IMR-90 (cell line): ENCODE data around the gene SHISAL1. TPM values are rescaled to one million over a fixed set of nuclear protein-coding genes. Genes with fewer than 3 reads are reported as not detected.

ENCODE experiments used
- ATAC-seq: fragments of 200-7000 bp; cut with Tn5 transposase; 2 replicates; pipeline ENCODE4 v1.9.1; 2020; ENCODE audit warnings: low read depth, mild to moderate bottlenecking, moderate library complexity
- BruUV-seq: library from RNA; stranded (reverse); fragments of 400-500 nt; replicated peaks from 2 replicates; lab custom pipeline; 2021; lab: Mats Ljungman, UMichigan
- CTCF ChIA-PET: fragments of 300-600 bp; formaldehyde crosslinking; extraction: SDS; loops from one replicate; lab custom pipeline; 2021; ENCODE audit warnings: antibody characterized with exemption; lab: Yijun Ruan, JAX
- POLR2A ChIA-PET: fragments of 300-600 bp; sonication (Branson Sonifier 250); formaldehyde crosslinking; loops from one replicate; lab custom pipeline; 2022; ENCODE audit warnings: antibody characterized with exemption; ENCODE audit not compliant: unreplicated experiment; lab: Charles Lee
- DNase-seq: peaks from one replicate; pipeline ENCODE4 v3.0.0; 2013
- H2AFZ ChIP-seq: replicated peaks from 2 replicates; pipeline ENCODE3; 2013; ENCODE audit warnings: low read length, mild to moderate bottlenecking; ENCODE audit not compliant: poor library complexity
- H2AK5ac ChIP-seq: 2 replicates; pipeline ENCODE4 v1.6.1; 2013; ENCODE audit warnings: low read depth, low read length, inconsistent platforms
- H2AK9ac ChIP-seq: replicated peaks from 2 replicates; pipeline ENCODE3; 2013; ENCODE audit warnings: mild to moderate bottlenecking, low read depth, low read length, moderate library complexity; ENCODE audit not compliant: poor library complexity
- H2BK120ac ChIP-seq: 2 replicates; pipeline ENCODE4 v1.6.1; 2013; ENCODE audit warnings: low read depth, low read length, inconsistent platforms
- H2BK15ac ChIP-seq: 3 replicates; pipeline ENCODE4 v1.6.1; 2013; ENCODE audit warnings: low read depth, low read length, inconsistent platforms
- H2BK20ac ChIP-seq: 2 replicates; pipeline ENCODE4 v1.6.1; 2013; ENCODE audit warnings: low read depth, mild to moderate bottlenecking, inconsistent platforms, low read length, moderate library complexity
- H2BK5ac ChIP-seq: 2 replicates; pipeline ENCODE4 v1.6.1; 2013; ENCODE audit warnings: mild to moderate bottlenecking, low read depth, low read length, inconsistent platforms; ENCODE audit not compliant: poor library complexity, severe bottlenecking
- H3K14ac ChIP-seq: replicated peaks from 2 replicates; pipeline ENCODE4 v1.6.1; 2013; ENCODE audit warnings: low read depth, low read length, inconsistent platforms
- H3K18ac ChIP-seq: 2 replicates; pipeline ENCODE4 v1.6.1; 2013; ENCODE audit warnings: low read depth, low read length, control low read depth
- H3K23ac ChIP-seq: 2 replicates; pipeline ENCODE4 v1.6.1; 2013; ENCODE audit warnings: low read depth, low read length, inconsistent platforms
- H3K27ac ChIP-seq: 2 replicates; pipeline ENCODE4 v1.5.1; 2013; ENCODE audit warnings: mild to moderate bottlenecking, control low read depth, low read length; ENCODE audit not compliant: insufficient read depth
- H3K27me3 ChIP-seq: 2 replicates; pipeline ENCODE4 v1.6.1; 2013; ENCODE audit warnings: low read length; ENCODE audit not compliant: control insufficient read depth, insufficient read depth
- H3K36me3 ChIP-seq: 2 replicates; pipeline ENCODE4 v1.6.1; 2013; ENCODE audit warnings: low read length, mixed read lengths; ENCODE audit not compliant: control insufficient read depth, insufficient read depth
- H3K4ac ChIP-seq: 2 replicates; pipeline ENCODE4 v1.6.1; 2013; ENCODE audit warnings: low read depth, low read length, inconsistent platforms
- H3K4me1 ChIP-seq: 2 replicates; pipeline ENCODE4 v1.6.1; 2013; ENCODE audit warnings: low read length, mixed read lengths; ENCODE audit not compliant: control insufficient read depth, insufficient read depth
- H3K4me2 ChIP-seq: 2 replicates; pipeline ENCODE4 v1.6.1; 2013; ENCODE audit warnings: low read depth, mild to moderate bottlenecking, control low read depth, low read length, moderate library complexity
- H3K4me3 ChIP-seq: 2 replicates; pipeline ENCODE4 v1.5.1; 2013; ENCODE audit warnings: low read depth, mild to moderate bottlenecking, control low read depth, low read length, moderate library complexity; ENCODE audit not compliant: insufficient read depth
- H3K56ac ChIP-seq: 2 replicates; pipeline ENCODE4 v1.6.1; 2013; ENCODE audit warnings: low read length, inconsistent platforms; ENCODE audit not compliant: insufficient read depth; ENCODE audit errors: extremely low read depth
- H3K79me1 ChIP-seq, 2 experiments: 2 replicates each; pipeline ENCODE4 v1.6.1; 2013; ENCODE audit warnings: low read length in 2 of 2, inconsistent platforms in 1 of 2, low read depth in 1 of 2
- H3K9ac ChIP-seq: 2 replicates; pipeline ENCODE4 v1.6.1; 2013; ENCODE audit warnings: low read depth, low read length, control low read depth
- H3K9me1 ChIP-seq: 2 replicates; pipeline ENCODE4 v1.6.1; 2013; ENCODE audit warnings: low read length, inconsistent platforms; ENCODE audit not compliant: insufficient read depth
- H3K9me3 ChIP-seq: 2 replicates; pipeline ENCODE4 v1.6.1; 2013; ENCODE audit warnings: low read length; ENCODE audit not compliant: control insufficient read depth, insufficient read depth
- H4K20me1 ChIP-seq: 2 replicates; pipeline ENCODE4 v1.6.1; 2013; ENCODE audit warnings: low read length, inconsistent platforms; ENCODE audit not compliant: insufficient read depth
- H4K5ac ChIP-seq: 2 replicates; pipeline ENCODE4 v1.6.1; 2013; ENCODE audit warnings: mild to moderate bottlenecking, low read depth, low read length, control low read depth
- H4K8ac ChIP-seq, 2 experiments: 2 replicates each; pipeline ENCODE4 v1.6.1; 2013; ENCODE audit warnings: low read depth in 2 of 2, low read length in 2 of 2, control low read depth in 1 of 2, inconsistent platforms in 1 of 2
- H4K91ac ChIP-seq: 2 replicates; pipeline ENCODE4 v1.6.1; 2013; ENCODE audit warnings: low read depth, low read length, inconsistent platforms; ENCODE audit not compliant: insufficient read depth
- BHLHE40 ChIP-seq: fragments of 150-350 bp; IDR thresholded peaks from 2 replicates; pipeline ENCODE4 v1.6.1; 2016; ENCODE audit warnings: mild to moderate bottlenecking, low read depth, low read length
- CHD1 ChIP-seq: IDR thresholded peaks from 2 replicates; pipeline ENCODE4 v1.6.1; 2012; ENCODE audit warnings: low read depth, low read length, improper control_type of control experiment
- FOS ChIP-seq: fragments of 150-350 bp; IDR thresholded peaks from 2 replicates; pipeline ENCODE4 v1.6.1; 2016; ENCODE audit warnings: low read depth, low read length
- MAFK ChIP-seq: IDR thresholded peaks from 2 replicates; pipeline ENCODE4 v1.6.1; 2012; ENCODE audit warnings: low read depth, low read length, improper control_type of control experiment
- MAZ ChIP-seq: IDR thresholded peaks from 2 replicates; pipeline ENCODE4 v1.6.1; 2012; ENCODE audit warnings: low read depth, mild to moderate bottlenecking, low read length, improper control_type of control experiment, moderate library complexity, borderline replicate concordance
- MXI1 ChIP-seq: IDR thresholded peaks from 2 replicates; pipeline ENCODE4 v1.6.1; 2012; ENCODE audit warnings: low read depth, mild to moderate bottlenecking, low read length, moderate library complexity, borderline replicate concordance
- POLR2A ChIP-seq: IDR thresholded peaks from 2 replicates; pipeline ENCODE4 v1.6.1; 2012; ENCODE audit warnings: mild to moderate bottlenecking, low read depth, low read length
- RCOR1 ChIP-seq: IDR thresholded peaks from 2 replicates; pipeline ENCODE4 v1.6.1; 2012; ENCODE audit warnings: mild to moderate bottlenecking, low read length, improper control_type of control experiment; ENCODE audit not compliant: insufficient replicate concordance
- RFX5 ChIP-seq: IDR thresholded peaks from 2 replicates; pipeline ENCODE4 v1.8.0; 2012; ENCODE audit warnings: low read depth, mild to moderate bottlenecking, low read length, moderate library complexity
- SMC3 ChIP-seq: fragments of 150-350 bp; IDR thresholded peaks from 2 replicates; pipeline ENCODE4 v1.6.1; 2016; ENCODE audit warnings: low read depth, mild to moderate bottlenecking, antibody characterized with exemption, low read length, moderate library complexity
- WGBS, 2 experiments: methylation state at CpG; one replicate each; pipeline versions ENCODE4 v1.1.5 to v1.1.7; 2013; ENCODE audit warnings: missing lambda C conversion rate in 2 of 2; ENCODE audit not compliant: insufficient read length in 1 of 2; ENCODE audit errors: extremely low coverage in 2 of 2; 5-methylcytosine and 5-hydroxymethylcytosine counted together
- dilution Hi-C: fragments of 300-500 bp; cut with HindIII; formaldehyde crosslinking; loops from one replicate; pipeline ENCODE4 v1.14.3; 2018; ENCODE audit warnings: low sequenced_read_pairs; ENCODE audit not compliant: unreplicated experiment
- in situ Hi-C: fragments of 300-500 bp; cut with MboI; formaldehyde crosslinking; loops from 3 replicates; pipeline ENCODE4 v1.14.3; 2019; ENCODE audit warnings: low sequenced_read_pairs, inconsistent platforms, mixed read lengths
- intact Hi-C: fragments of 100-400 bp; cut with micrococcal nuclease; formaldehyde crosslinking; loops from 2 replicates; pipeline ENCODE4 v1.10.0; 2022
- polyA plus RNA-seq, 3 experiments: library from polyadenylated mRNA; depleted of rRNA; stranded (reverse); fragments of >200 nt; gene quantifications; 2 replicates each; pipeline ENCODE4 v1.2.3, GENCODE V29; 2012; ENCODE audit warnings: low replicate concordance in 1 of 3
- total RNA-seq: library from RNA; depleted of rRNA; stranded (reverse); fragments of >200 nt; gene quantifications from 2 replicates; pipeline ENCODE4 v1.2.3, GENCODE V29; 2012
- TF ChIP-seq, protein P1 (sequence below): conservative IDR thresholded peaks from 2 replicates; pipeline ENCODE4 v1.5.1; 2012; ENCODE audit warnings: mild to moderate bottlenecking, low read depth, low read length, improper control_type of control experiment

SHISAL1 gene
- total and polyA plus RNA-seq, 2 of the 4 experiments (the other 2 are of a cell fraction): 1.0 to 1.4 TPM

DNA sequence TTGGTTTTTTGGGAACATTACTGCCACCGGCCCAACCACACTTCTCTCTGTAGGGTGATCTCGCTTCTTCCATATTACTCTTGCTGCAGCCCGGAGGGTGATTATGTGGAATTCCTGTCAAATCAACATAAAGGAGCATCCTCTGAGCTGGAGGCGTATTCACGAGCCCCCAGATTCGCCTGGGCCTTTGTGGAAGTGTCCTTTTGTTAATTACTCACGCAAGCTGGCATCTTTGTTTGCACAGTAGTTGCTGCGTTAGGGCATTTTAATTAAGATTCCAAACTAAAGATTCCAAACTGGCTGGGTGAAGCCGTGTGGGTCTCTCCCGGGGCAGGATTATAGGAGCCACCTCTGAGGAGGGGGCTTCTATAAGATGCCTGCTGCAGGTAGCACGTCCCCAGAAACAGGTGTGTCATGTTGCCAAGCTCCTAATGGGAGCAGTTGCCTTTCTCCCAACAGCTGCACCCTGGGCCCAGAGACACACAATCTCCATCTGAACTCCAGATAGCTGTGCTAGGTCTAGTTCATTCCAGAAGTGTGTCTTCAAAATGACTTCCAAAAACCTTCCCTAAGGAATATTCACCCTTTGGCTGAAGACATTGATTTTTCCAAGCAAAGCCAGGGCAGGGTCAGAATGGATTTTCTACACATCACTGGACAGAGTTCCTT is 40.9 kb downstream of the SHISAL1 start:
- Histone ChIP-seq H3K56ac (no peak overlapping the region), H3K4me2 (no peak overlapping the region), H2BK20ac (no peak overlapping the region), H3K14ac (no peak overlapping the region), H3K4me1 (no peaks in the 10 kb centered on the region), H3K79me1 (no peaks in the 10 kb centered on the region), H4K8ac (no peak overlapping the region), H3K27me3 (no peaks in the 10 kb centered on the region), H2AFZ (no peak overlapping the region), H3K4ac (no peak overlapping the region), H3K4me3 (no peak overlapping the region), H2BK120ac (no peak overlapping the region), H3K9me3 (no peaks in the 10 kb centered on the region), H3K23ac (no peak overlapping the region), H2AK5ac (no peak overlapping the region), H2BK15ac (no peak overlapping the region), H4K20me1 (no peaks in the 10 kb centered on the region), H3K9ac (no peak overlapping the region), H3K27ac (no peak overlapping the region), H4K91ac (no peak overlapping the region), H3K36me3 (no peaks in the 10 kb centered on the region), H3K18ac (no peak overlapping the region), H2AK9ac (no peak overlapping the region), H2BK5ac (no peak overlapping the region), H4K5ac (no peak overlapping the region), H3K9me1 (peaks cover 7% of the 10 kb centered on the region)
- no TSS peak for BruUV-seq
- no peak for ATAC-seq
- DNase-seq: no peak
- CTCF ChIA-PET: no interaction called here
- intact Hi-C loops (no loop called here), dilution Hi-C loops (no loop called here), in situ Hi-C loops (no loop called here)
- TF ChIP-seq RFX5: no peak
- TF ChIP-seq RCOR1: no peak
- TF ChIP-seq FOS: no peak
- TF ChIP-seq BHLHE40: no peak
- TF ChIP-seq MAFK: no peak
- no peak for TF ChIP-seq SMC3
- TF ChIP-seq MXI1: no peak
- no peak for TF ChIP-seq POLR2A
- TF ChIP-seq CHD1: no peak
- TF ChIP-seq, protein P1, sequence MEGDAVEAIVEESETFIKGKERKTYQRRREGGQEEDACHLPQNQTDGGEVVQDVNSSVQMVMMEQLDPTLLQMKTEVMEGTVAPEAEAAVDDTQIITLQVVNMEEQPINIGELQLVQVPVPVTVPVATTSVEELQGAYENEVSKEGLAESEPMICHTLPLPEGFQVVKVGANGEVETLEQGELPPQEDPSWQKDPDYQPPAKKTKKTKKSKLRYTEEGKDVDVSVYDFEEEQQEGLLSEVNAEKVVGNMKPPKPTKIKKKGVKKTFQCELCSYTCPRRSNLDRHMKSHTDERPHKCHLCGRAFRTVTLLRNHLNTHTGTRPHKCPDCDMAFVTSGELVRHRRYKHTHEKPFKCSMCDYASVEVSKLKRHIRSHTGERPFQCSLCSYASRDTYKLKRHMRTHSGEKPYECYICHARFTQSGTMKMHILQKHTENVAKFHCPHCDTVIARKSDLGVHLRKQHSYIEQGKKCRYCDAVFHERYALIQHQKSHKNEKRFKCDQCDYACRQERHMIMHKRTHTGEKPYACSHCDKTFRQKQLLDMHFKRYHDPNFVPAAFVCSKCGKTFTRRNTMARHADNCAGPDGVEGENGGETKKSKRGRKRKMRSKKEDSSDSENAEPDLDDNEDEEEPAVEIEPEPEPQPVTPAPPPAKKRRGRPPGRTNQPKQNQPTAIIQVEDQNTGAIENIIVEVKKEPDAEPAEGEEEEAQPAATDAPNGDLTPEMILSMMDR: no peak
- no peak for TF ChIP-seq MAZ
- POLR2A ChIA-PET: no interaction called here
- 100% methylated on average over 2 of the region's 11 CpGs; no CpG with 5 or more reads in 1 of the 2 experiments for WGBS, 2 experiments
